ENCODE results near the gene KRT72.

The KRT72 gene

GRCh38 chr12:52627395-52628110, 26.3 kb upstream of the KRT72 start:
- Histone ChIP-seq H3K27ac (ENCODE audit: poor library complexity, severe bottlenecking) (no peak overlapping the region), H3K36me3 (ENCODE audit: low read depth) (no peaks in the 10 kb centered on the region), H3K9me3 (ENCODE audit: severe bottlenecking) (peaks cover 7% of the 10 kb centered on the region), H3K4me1 (ENCODE audit: insufficient read depth, poor library complexity, severe bottlenecking) (no peaks in the 10 kb centered on the region), H3K4me3 (ENCODE audit: severe bottlenecking) (no peak overlapping the region), H3K27me3 (ENCODE audit: insufficient read depth, poor library complexity, severe bottlenecking) (no peaks in the 10 kb centered on the region)
- ATAC-seq (ENCODE audit: low read depth) (no peak), DNase-seq (ENCODE audit: low spot score) (no peak)
- no peak for TF ChIP-seq CTCF (IDR thresholded peaks at IDR 0.05; ENCODE audit: poor library complexity, severe bottlenecking)

GRCh38 chr12:52622349-52622748, 21.1 kb upstream of the KRT72 start:
- no peak overlapping the region for H3K4me3 ChIP-seq (ENCODE audit: severe bottlenecking)
- no peaks in the 10 kb centered on the region for H3K36me3 ChIP-seq (ENCODE audit: low read depth)
- TF ChIP-seq CTCF (IDR thresholded peaks at IDR 0.05; ENCODE audit: poor library complexity, severe bottlenecking), result no peak
- no peaks in the 10 kb centered on the region for H3K27me3 ChIP-seq (ENCODE audit: insufficient read depth, poor library complexity, severe bottlenecking)
- H3K27ac ChIP-seq (ENCODE audit: poor library complexity, severe bottlenecking), result no peak overlapping the region
- ATAC-seq (ENCODE audit: low read depth), result no peak
- H3K9me3 ChIP-seq (ENCODE audit: severe bottlenecking), result peaks cover 7% of the 10 kb centered on the region
- DNase-seq (ENCODE audit: low spot score), result no peak
- no peaks in the 10 kb centered on the region for H3K4me1 ChIP-seq (ENCODE audit: insufficient read depth, poor library complexity, severe bottlenecking)

DNA sequence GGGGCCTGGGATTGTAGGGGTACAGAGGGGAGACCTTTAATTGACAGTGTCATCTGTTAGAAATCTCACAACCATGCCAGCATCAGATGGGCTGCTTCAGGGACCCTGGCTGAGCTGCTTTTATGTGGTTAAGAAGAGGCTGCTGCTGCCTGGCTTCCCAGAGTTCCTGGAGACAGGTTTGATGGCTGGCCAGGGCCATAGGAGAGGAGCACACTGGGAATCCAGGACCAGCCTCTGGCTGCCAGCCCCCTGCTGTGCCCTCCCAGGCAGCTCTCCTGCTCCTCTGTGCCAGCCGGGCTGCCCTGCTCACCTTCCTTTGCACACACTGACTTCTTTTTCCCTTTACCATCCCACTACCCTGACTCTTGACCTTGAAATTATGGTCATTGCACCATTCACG, 17.6 kb upstream of the KRT72 start:
- TF ChIP-seq CTCF (IDR thresholded peaks at IDR 0.05; ENCODE audit: poor library complexity, severe bottlenecking), result no peak
- no peaks in the 10 kb centered on the region for H3K36me3 ChIP-seq (ENCODE audit: low read depth)
- no peak overlapping the region for H3K27ac ChIP-seq (ENCODE audit: poor library complexity, severe bottlenecking)
- peaks cover 1% of the 10 kb centered on the region for H3K9me3 ChIP-seq (ENCODE audit: severe bottlenecking)
- DNase-seq (ENCODE audit: low spot score), result no peak
- H3K27me3 ChIP-seq (ENCODE audit: insufficient read depth, poor library complexity, severe bottlenecking), result no peaks in the 10 kb centered on the region
- no peaks in the 10 kb centered on the region for H3K4me1 ChIP-seq (ENCODE audit: insufficient read depth, poor library complexity, severe bottlenecking)
- ATAC-seq (ENCODE audit: low read depth), result no peak
- H3K4me3 ChIP-seq (ENCODE audit: severe bottlenecking), result no peak overlapping the region

DNA sequence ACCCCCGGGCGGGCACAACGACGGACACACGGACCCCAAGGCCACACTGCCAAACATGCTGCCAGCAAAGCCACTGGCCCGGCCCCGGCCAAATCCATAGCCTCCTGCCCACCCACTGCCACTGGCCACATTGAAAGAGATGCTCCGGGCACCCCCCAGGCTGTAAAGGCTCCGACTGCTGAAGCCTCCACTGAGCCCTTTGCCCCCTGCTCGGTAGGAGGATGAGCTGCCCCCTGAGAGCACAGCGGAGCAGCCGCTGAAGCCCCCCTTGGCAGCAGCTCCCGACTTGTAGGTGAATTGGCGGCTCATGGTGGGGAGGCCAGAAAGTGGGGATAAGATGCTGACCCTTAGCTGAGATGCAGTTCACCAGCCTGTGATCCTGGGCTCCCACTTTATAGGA, 17.0 kb upstream of the KRT72 start, which contains the start of gene KRT73:
Gene KRT73, minus strand, starts transcription at position 344 of the 400 bp plus-strand sequence. Its CDS starts 35 bp downstream, at position 309.
- Histone ChIP-seq H3K27ac (ENCODE audit: poor library complexity, severe bottlenecking) (no peak within 1 kb of the TSS), H3K27me3 (ENCODE audit: insufficient read depth, poor library complexity, severe bottlenecking) (no peaks in the 10 kb centered on the region)
- DNase-seq (ENCODE audit: low spot score), result no peak

More for the DNA sequence above, 17.0 kb upstream of the KRT72 start, which contains the start of gene KRT73:
- Histone ChIP-seq H3K4me1 (ENCODE audit: insufficient read depth, poor library complexity, severe bottlenecking) (no peaks in the 10 kb centered on the region), H3K36me3 (ENCODE audit: low read depth) (no peaks in the 10 kb centered on the region), H3K4me3 (ENCODE audit: severe bottlenecking) (no peak within 1 kb of the TSS), H3K9me3 (ENCODE audit: severe bottlenecking) (no peaks in the 10 kb centered on the region)
- TF ChIP-seq CTCF (IDR thresholded peaks at IDR 0.05; ENCODE audit: poor library complexity, severe bottlenecking), result no peak
- ATAC-seq (ENCODE audit: low read depth), result no peak
